ENCODE measurements around the gene SMYD3. TPM values are rescaled to one million over a fixed set of nuclear protein-coding genes. Genes with fewer than 3 reads are reported as not detected.
"Not testable (repeated sequence)": the region's sequence is repeated elsewhere in the genome, so short reads cannot be mapped to it uniquely, and the experiment has no call there.

Gene SMYD3
- total and polyA plus RNA-seq, 2 donors: 22.0 to 27.0 TPM

DNA sequence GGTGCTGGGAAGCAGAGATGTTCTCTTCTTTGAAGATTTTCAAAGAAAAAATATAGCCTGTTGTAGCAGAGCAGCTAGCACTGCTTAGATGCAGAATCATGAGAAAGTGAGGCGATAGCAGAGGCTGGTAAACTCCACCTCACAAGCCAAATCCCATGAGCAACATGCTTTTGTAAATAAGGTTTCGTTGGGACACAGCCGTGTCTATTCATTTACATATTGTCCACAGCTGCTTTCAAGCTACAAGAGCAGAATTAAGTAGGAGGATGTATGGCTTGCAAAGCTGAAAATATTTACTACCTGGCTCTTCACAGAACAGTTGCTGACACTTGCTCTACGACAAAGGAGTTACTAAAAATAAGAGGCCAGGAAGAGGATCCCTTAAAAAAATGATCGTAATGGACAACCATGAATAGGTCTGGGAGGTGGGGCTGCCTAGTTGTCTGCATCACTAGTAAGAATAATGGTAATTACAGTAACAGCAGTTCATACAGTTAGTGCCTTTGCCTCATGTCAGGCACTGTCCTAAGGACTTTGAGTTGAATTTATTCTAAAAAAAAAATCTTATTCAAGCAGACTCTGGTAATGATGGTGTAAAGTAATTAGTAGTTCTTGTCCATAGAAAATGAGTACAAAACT is 730.3 kb downstream of the SMYD3 start:
- no peak overlapping the region for H3K4me3 ChIP-seq (ENCODE audit: low read length in 2 of 2)
- H3K4me1 ChIP-seq (ENCODE audit: control insufficient read depth in 2 of 2, insufficient read depth in 2 of 2, low read length in 2 of 2): no peaks in the 10 kb centered on the region
- no peak overlapping the region for H3K27ac ChIP-seq (ENCODE audit: low read depth in 1 of 2, low read length in 1 of 2)
- no peak for DNase-seq (ENCODE audit: low read depth in 6 of 9, low spot score in 9 of 9)
- H3K27me3 ChIP-seq (ENCODE audit: control insufficient read depth in 2 of 2, insufficient read depth in 1 of 2, low read length in 1 of 2): no peaks in the 10 kb centered on the region
- WGBS: 96% methylated on average over 5 of the region's 5 CpGs
- no peaks in the 10 kb centered on the region for H3K9me3 ChIP-seq (ENCODE audit: control insufficient read depth in 2 of 2, insufficient read depth in 1 of 2, low read length in 1 of 2)
- no peaks in the 10 kb centered on the region for H3K36me3 ChIP-seq (ENCODE audit: control insufficient read depth in 2 of 2, insufficient read depth in 2 of 2, low read length in 1 of 2)

DNA sequence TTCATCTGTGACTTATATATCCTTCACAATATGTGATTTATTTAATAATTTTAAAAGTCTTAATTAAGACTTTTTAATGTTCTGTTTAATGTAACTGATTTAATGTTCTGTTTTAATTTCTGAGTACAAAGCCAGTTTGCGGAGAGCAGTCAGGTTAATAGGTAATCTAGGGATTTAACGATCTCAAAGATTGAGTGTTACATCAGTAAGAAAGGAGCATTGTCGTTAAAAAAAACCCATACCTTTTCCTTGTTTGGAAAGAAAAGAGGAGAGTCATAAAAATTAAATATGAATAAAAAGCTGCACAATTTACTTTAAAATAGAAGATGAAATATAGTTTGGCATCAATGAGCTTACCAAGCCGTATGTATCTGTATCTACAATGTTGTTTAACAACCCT is 730.9 kb downstream of the SMYD3 start:
- H3K4me1 ChIP-seq (ENCODE audit: control insufficient read depth in 2 of 2, insufficient read depth in 2 of 2, low read length in 2 of 2): no peaks in the 10 kb centered on the region
- no peaks in the 10 kb centered on the region for H3K9me3 ChIP-seq (ENCODE audit: control insufficient read depth in 2 of 2, insufficient read depth in 1 of 2, low read length in 1 of 2)
- H3K36me3 ChIP-seq (ENCODE audit: control insufficient read depth in 2 of 2, insufficient read depth in 2 of 2, low read length in 1 of 2): no peaks in the 10 kb centered on the region
- no peak for DNase-seq (ENCODE audit: low read depth in 6 of 9, low spot score in 9 of 9)
- 97% methylated on average over 4 of the region's 4 CpGs for WGBS
- H3K27ac ChIP-seq (ENCODE audit: low read depth in 1 of 2, low read length in 1 of 2): no peak overlapping the region
- H3K27me3 ChIP-seq (ENCODE audit: control insufficient read depth in 2 of 2, insufficient read depth in 1 of 2, low read length in 1 of 2): no peaks in the 10 kb centered on the region
- H3K4me3 ChIP-seq (ENCODE audit: low read length in 2 of 2): no peak overlapping the region

DNA sequence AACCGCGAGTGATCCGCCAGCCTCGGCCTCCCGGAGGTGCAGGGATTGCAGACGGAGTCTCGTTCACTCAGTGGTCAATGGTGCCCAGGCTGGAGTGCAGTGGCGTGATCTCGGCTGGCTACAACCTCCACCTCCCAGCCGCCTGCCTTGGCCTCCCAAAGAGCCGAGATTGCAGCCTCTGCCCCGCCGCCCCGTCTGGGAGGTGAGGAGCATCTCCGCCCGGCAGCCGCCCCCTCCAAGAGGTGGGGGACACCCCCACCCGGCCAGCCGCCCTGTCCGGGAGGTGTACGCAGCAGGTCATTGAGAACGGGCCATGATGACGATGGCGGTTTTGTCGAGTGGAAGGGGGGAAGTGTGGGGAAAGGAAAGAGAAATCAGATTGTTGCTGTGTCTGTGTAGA is 732.1 kb downstream of the SMYD3 start:
- not testable (repeated sequence) for H3K36me3 ChIP-seq (ENCODE audit: control insufficient read depth in 2 of 2, insufficient read depth in 2 of 2, low read length in 1 of 2); H3K4me1 ChIP-seq (ENCODE audit: control insufficient read depth in 2 of 2, insufficient read depth in 2 of 2, low read length in 2 of 2); H3K27me3 ChIP-seq (ENCODE audit: control insufficient read depth in 2 of 2, insufficient read depth in 1 of 2, low read length in 1 of 2); H3K9me3 ChIP-seq (ENCODE audit: control insufficient read depth in 2 of 2, insufficient read depth in 1 of 2, low read length in 1 of 2); DNase-seq (ENCODE audit: low read depth in 6 of 9, low spot score in 9 of 9); H3K4me3 ChIP-seq (ENCODE audit: low read length in 2 of 2); H3K27ac ChIP-seq (ENCODE audit: low read depth in 1 of 2, low read length in 1 of 2)
- WGBS: 91% methylated on average over 20 of the region's 25 CpGs

DNA sequence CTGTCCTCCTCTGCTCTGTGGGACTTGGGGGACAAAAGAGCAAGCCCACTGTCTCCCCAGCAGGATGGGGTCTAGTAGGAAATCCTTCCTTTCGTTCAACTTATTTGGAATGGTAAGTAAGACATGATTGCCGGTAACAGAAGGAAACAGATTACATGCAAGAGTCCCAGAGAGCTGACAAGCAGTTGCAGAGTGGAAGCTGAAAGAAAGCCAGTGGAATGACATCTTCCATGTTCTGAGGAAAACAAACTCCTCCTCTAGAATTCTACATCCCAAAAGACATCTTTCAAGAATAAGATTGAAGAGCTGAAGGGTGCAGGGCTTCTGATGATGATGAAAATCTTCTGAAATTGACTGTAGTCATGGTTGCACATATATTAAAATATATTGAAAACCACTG is 732.9 kb downstream of the SMYD3 start:
- H3K27ac ChIP-seq (ENCODE audit: low read depth in 1 of 2, low read length in 1 of 2): no peak overlapping the region
- 96% methylated on average over 2 of the region's 2 CpGs for WGBS
- DNase-seq (ENCODE audit: low read depth in 6 of 9, low spot score in 9 of 9): no peak
- no peaks in the 10 kb centered on the region for H3K4me1 ChIP-seq (ENCODE audit: control insufficient read depth in 2 of 2, insufficient read depth in 2 of 2, low read length in 2 of 2)
- H3K27me3 ChIP-seq (ENCODE audit: control insufficient read depth in 2 of 2, insufficient read depth in 1 of 2, low read length in 1 of 2): no peaks in the 10 kb centered on the region
- H3K9me3 ChIP-seq (ENCODE audit: control insufficient read depth in 2 of 2, insufficient read depth in 1 of 2, low read length in 1 of 2): no peaks in the 10 kb centered on the region
- no peak overlapping the region for H3K4me3 ChIP-seq (ENCODE audit: low read length in 2 of 2)
- H3K36me3 ChIP-seq (ENCODE audit: control insufficient read depth in 2 of 2, insufficient read depth in 2 of 2, low read length in 1 of 2): no peaks in the 10 kb centered on the region

DNA sequence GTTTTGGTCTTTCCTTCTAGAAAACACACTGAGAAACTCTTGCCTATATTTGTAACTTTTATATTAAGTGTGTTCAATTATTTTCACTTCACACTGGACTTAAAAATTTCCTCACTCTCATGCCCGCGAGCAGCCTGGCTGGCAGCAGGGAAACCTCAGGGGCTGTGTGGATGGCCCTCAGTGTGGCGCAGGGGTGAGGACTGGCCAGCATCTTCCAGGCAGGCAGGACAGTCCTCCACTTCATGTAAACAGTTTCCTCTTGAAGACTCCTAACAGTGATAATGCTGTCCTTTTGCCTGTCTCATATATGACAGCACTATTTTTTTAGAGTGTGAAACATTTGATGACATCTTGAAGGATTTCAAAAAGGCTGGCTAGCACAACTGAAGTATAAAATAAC is 733.7 kb downstream of the SMYD3 start:
- Histone ChIP-seq H3K27ac (ENCODE audit: low read depth in 1 of 2, low read length in 1 of 2) (no peak overlapping the region), H3K9me3 (ENCODE audit: control insufficient read depth in 2 of 2, insufficient read depth in 1 of 2, low read length in 1 of 2) (no peaks in the 10 kb centered on the region), H3K36me3 (ENCODE audit: control insufficient read depth in 2 of 2, insufficient read depth in 2 of 2, low read length in 1 of 2) (no peaks in the 10 kb centered on the region), H3K4me1 (ENCODE audit: control insufficient read depth in 2 of 2, insufficient read depth in 2 of 2, low read length in 2 of 2) (no peaks in the 10 kb centered on the region), H3K27me3 (ENCODE audit: control insufficient read depth in 2 of 2, insufficient read depth in 1 of 2, low read length in 1 of 2) (no peaks in the 10 kb centered on the region), H3K4me3 (ENCODE audit: low read length in 2 of 2) (no peak overlapping the region)
- WGBS: 99% methylated on average over 3 of the region's 3 CpGs
- DNase-seq (ENCODE audit: low read depth in 6 of 9, low spot score in 9 of 9): no peak

DNA sequence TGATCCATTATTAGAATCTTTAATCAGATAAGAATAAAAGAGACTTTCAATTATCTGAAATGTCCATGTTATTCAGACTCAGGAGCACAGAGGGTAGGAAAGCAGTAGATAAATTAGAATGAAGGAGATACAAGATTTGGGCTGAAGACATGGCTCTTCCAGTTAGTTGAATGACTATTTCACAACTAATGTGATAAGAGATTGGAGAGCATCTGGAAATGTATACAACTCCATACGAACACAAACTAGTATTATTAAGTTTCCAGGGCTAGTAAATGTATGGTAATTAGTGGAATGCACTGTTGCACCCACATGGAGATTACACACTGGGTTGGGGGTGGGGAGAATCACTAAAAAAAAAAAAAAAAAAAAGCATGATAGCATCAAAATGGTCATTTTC is 734.3 kb downstream of the SMYD3 start:
- H3K4me1 ChIP-seq (ENCODE audit: control insufficient read depth in 2 of 2, insufficient read depth in 2 of 2, low read length in 2 of 2): no peaks in the 10 kb centered on the region
- DNase-seq (ENCODE audit: low read depth in 6 of 9, low spot score in 9 of 9): no peak
- H3K27ac ChIP-seq (ENCODE audit: low read depth in 1 of 2, low read length in 1 of 2): no peak overlapping the region
- H3K27me3 ChIP-seq (ENCODE audit: control insufficient read depth in 2 of 2, insufficient read depth in 1 of 2, low read length in 1 of 2): no peaks in the 10 kb centered on the region
- 87% methylated on average over 1 of the region's 1 CpG for WGBS
- H3K36me3 ChIP-seq (ENCODE audit: control insufficient read depth in 2 of 2, insufficient read depth in 2 of 2, low read length in 1 of 2): no peaks in the 10 kb centered on the region
- H3K4me3 ChIP-seq (ENCODE audit: low read length in 2 of 2): no peak overlapping the region
- no peaks in the 10 kb centered on the region for H3K9me3 ChIP-seq (ENCODE audit: control insufficient read depth in 2 of 2, insufficient read depth in 1 of 2, low read length in 1 of 2)

DNA sequence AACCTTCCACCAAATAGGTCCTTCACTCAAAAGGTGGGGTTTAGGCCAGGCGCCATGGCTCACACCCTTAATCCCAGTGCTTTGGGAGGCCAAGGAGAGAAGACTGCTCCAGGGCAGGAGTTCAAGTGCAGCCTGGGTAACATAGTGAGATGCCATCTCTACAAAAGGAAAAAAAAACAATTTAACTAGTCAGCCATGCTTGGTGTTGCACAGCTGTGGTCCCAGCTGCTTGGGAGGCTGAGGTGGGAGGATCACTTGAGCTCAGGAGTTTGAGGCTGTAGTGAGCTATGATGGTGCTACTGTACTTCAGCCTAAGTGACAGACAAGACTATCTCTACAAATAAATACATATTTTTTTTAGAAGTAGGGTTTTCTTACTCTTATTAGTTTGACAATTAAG is 734.8 kb downstream of the SMYD3 start:
- Histone ChIP-seq H3K4me3 (ENCODE audit: low read length in 2 of 2) (no peak overlapping the region), H3K4me1 (ENCODE audit: control insufficient read depth in 2 of 2, insufficient read depth in 2 of 2, low read length in 2 of 2) (no peaks in the 10 kb centered on the region), H3K9me3 (ENCODE audit: control insufficient read depth in 2 of 2, insufficient read depth in 1 of 2, low read length in 1 of 2) (no peaks in the 10 kb centered on the region), H3K36me3 (ENCODE audit: control insufficient read depth in 2 of 2, insufficient read depth in 2 of 2, low read length in 1 of 2) (no peaks in the 10 kb centered on the region), H3K27ac (ENCODE audit: low read depth in 1 of 2, low read length in 1 of 2) (no peak overlapping the region), H3K27me3 (ENCODE audit: control insufficient read depth in 2 of 2, insufficient read depth in 1 of 2, low read length in 1 of 2) (no peaks in the 10 kb centered on the region)
- no peak for DNase-seq (ENCODE audit: low read depth in 6 of 9, low spot score in 9 of 9)
- WGBS: 97% methylated on average over 1 of the region's 1 CpG

DNA sequence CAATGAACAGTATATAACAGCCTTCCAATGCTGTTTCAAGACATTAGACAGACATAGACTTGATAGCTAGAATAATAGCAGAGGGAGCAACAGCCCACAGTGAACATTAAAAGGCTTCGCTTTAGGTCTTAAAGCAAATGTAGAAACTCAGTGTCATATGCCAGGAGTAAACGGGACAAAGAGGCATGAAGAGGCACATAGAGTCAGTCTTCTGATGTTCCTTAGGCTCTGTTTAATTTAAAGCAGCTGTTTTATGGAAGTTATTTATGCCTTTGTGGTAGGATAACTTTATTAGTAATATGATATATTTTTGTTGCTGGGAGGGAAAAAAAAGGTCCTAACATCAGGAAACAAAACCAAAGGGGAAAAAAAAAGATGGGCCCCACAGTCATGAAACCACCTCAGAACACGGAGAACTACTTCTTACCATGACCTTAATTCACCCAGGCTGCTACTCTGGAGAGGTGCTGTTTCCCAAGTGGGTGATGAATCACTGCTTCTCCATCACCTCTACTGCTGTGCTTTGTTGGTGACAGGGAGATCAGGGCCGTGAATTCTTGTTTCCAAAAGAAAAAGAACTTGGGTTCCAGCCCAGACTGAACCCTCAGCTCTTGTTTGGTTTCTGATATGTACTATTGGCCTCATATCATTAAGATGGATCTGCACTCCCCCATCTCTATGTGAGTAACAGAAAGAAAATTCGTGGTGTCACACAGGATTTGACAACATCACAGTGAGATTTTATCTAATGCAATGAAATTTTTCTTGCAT is 735.4 kb downstream of the SMYD3 start:
- no peak for DNase-seq (ENCODE audit: low read depth in 6 of 9, low spot score in 9 of 9)
- H3K36me3 ChIP-seq (ENCODE audit: control insufficient read depth in 2 of 2, insufficient read depth in 2 of 2, low read length in 1 of 2): no peaks in the 10 kb centered on the region

DNA sequence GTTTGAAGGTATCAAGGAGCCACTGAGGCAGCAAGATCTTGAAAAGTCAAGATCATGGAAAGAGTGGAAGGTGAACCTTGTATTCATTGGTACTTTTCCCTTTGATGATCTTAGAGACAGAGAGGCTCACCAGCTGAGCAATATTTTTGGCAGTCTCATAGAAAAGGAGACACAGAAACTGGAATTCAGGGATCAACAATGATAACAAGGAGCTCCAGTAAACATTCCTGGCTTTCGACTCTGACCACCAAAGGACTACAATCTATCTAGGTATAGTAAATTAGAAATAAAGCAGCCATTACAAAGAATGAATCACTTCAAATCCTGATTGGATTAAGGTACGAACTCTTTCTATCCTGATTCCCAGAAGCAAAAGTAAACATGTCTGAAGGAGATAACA is 736.9 kb downstream of the SMYD3 start:
- Histone ChIP-seq H3K27me3 (ENCODE audit: control insufficient read depth in 2 of 2, insufficient read depth in 1 of 2, low read length in 1 of 2) (no peaks in the 10 kb centered on the region), H3K4me1 (ENCODE audit: control insufficient read depth in 2 of 2, insufficient read depth in 2 of 2, low read length in 2 of 2) (no peaks in the 10 kb centered on the region), H3K9me3 (ENCODE audit: control insufficient read depth in 2 of 2, insufficient read depth in 1 of 2, low read length in 1 of 2) (no peaks in the 10 kb centered on the region), H3K4me3 (ENCODE audit: low read length in 2 of 2) (no peak overlapping the region), H3K27ac (ENCODE audit: low read depth in 1 of 2, low read length in 1 of 2) (no peak overlapping the region), H3K36me3 (ENCODE audit: control insufficient read depth in 2 of 2, insufficient read depth in 2 of 2, low read length in 1 of 2) (no peaks in the 10 kb centered on the region)
- no peak for DNase-seq (ENCODE audit: low read depth in 6 of 9, low spot score in 9 of 9)
- WGBS: over 99% methylated on average over 2 of the region's 2 CpGs

More for the DNA sequence above, 735.4 kb downstream of the SMYD3 start:
- H3K9me3 ChIP-seq (ENCODE audit: control insufficient read depth in 2 of 2, insufficient read depth in 1 of 2, low read length in 1 of 2): no peaks in the 10 kb centered on the region
- H3K27ac ChIP-seq (ENCODE audit: low read depth in 1 of 2, low read length in 1 of 2): no peak overlapping the region
- H3K4me3 ChIP-seq (ENCODE audit: low read length in 2 of 2): no peak overlapping the region
- 85% methylated on average over 5 of the region's 5 CpGs for WGBS
- no peaks in the 10 kb centered on the region for H3K4me1 ChIP-seq (ENCODE audit: control insufficient read depth in 2 of 2, insufficient read depth in 2 of 2, low read length in 2 of 2)
- H3K27me3 ChIP-seq (ENCODE audit: control insufficient read depth in 2 of 2, insufficient read depth in 1 of 2, low read length in 1 of 2): no peaks in the 10 kb centered on the region

All from thymus (tissue), 11 donors.